AG04450 (cell line): Measurements from ENCODE around the gene SCYGR1. TPM values are rescaled to one million over a fixed set of nuclear protein-coding genes. Genes with fewer than 3 reads are reported as not detected.

Experiments
- CTCF ChIA-PET: fragments of 300-600, 350-600 bp; formaldehyde crosslinking; extraction: SDS; loops from one replicate; lab custom pipeline; 2022; ENCODE audit warnings: antibody characterized with exemption, inconsistent platforms; lab: Charles Lee
- POLR2A ChIA-PET: fragments of 350-600 bp; formaldehyde crosslinking; extraction: SDS; loops from one replicate; lab custom pipeline; 2021; ENCODE audit warnings: antibody characterized with exemption, inconsistent platforms; lab: Yijun Ruan, JAX
- DNase-seq: peaks from one replicate; pipeline ENCODE4 v3.0.0-alpha.2; 2011; ENCODE audit warnings: low read depth, low spot score
- H3K27ac ChIP-seq: one replicate; pipeline ENCODE4 v1.5.1; 2012; ENCODE audit warnings: low read depth, low read length, control low read depth
- H3K27me3 ChIP-seq: one replicate; pipeline ENCODE4 v1.6.0; 2012; ENCODE audit warnings: low read length; ENCODE audit not compliant: control insufficient read depth, insufficient read depth
- H3K4me3 ChIP-seq: 2 replicates; pipeline ENCODE4 v1.5.1; 2011; ENCODE audit warnings: mild to moderate bottlenecking, low read depth, low read length, control low read depth
- H3K9me3 ChIP-seq: 2 replicates; pipeline ENCODE4 v1.5.1; 2012; ENCODE audit warnings: low read length; ENCODE audit not compliant: control insufficient read depth, insufficient read depth
- polyA plus RNA-seq: library from polyadenylated mRNA; depleted of rRNA; stranded (reverse); fragments of >200 nt; gene quantifications from 2 replicates; pipeline ENCODE4 v1.2.3, GENCODE V29; 2011
- TF ChIP-seq, protein P1 (sequence below): IDR thresholded peaks from 2 replicates; pipeline ENCODE4 v1.5.1; 2011; ENCODE audit warnings: low read depth, low read length, control low read depth, inconsistent platforms

The SCYGR1 gene
- polyA plus RNA-seq, 1 experiment, result not detected

DNA sequence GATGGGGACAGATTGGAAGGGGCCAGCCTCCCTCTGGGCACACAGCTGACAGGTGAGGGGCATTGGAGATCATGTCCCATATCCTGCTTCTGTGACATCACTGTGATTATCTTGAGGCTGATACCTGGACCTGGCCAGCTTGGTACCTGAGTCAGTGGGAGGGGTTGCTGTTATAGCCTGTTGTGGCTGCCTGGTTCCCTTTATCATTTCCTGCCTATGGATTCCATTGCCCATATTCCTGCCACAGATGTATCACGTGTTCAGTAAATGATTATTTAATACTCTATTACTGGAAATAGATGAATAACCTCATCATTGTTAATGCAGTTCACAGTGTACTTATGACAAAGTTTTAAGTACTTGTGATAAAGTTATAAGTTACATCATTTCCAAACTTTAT lies 7.8 kb upstream of the SCYGR1 start:
- DNase-seq, result no peak
- TF ChIP-seq, protein P1, sequence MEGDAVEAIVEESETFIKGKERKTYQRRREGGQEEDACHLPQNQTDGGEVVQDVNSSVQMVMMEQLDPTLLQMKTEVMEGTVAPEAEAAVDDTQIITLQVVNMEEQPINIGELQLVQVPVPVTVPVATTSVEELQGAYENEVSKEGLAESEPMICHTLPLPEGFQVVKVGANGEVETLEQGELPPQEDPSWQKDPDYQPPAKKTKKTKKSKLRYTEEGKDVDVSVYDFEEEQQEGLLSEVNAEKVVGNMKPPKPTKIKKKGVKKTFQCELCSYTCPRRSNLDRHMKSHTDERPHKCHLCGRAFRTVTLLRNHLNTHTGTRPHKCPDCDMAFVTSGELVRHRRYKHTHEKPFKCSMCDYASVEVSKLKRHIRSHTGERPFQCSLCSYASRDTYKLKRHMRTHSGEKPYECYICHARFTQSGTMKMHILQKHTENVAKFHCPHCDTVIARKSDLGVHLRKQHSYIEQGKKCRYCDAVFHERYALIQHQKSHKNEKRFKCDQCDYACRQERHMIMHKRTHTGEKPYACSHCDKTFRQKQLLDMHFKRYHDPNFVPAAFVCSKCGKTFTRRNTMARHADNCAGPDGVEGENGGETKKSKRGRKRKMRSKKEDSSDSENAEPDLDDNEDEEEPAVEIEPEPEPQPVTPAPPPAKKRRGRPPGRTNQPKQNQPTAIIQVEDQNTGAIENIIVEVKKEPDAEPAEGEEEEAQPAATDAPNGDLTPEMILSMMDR, result no peak
- H3K9me3 ChIP-seq, result no peaks in the 10 kb centered on the region
- ChIA-PET CTCF (interaction anchor here (4.2 kb wide), 1 partner anchor 10 kb away, joined by 26 read pairs; no protein-coding TSS in a partner anchor), POLR2A (no interaction called here)
- H3K27ac ChIP-seq, result no peak overlapping the region
- H3K4me3 ChIP-seq, result no peak overlapping the region
- H3K27me3 ChIP-seq, result no peaks in the 10 kb centered on the region

DNA sequence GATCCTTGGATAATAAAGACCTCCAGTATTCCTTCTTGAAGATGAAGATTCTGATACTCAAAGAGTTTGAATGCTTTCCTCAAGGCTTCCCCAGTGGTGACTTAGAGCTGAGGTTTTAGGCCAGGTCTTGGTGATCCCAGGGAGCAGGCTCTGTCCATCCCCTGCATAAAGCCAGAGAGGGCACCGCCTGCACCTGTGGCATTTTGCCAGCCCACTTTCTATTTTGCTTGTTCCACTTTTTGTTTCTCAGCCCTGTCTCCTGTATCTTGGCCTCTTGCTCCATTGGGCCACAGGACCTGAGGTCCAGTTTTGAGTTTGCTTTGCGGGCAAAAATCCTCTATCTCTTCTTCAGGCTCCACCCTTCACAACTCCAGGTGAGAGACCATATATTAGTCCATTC lies 6.7 kb upstream of the SCYGR1 start:
- H3K27me3 ChIP-seq, result no peaks in the 10 kb centered on the region
- TF ChIP-seq, protein P1, result no peak
- ChIA-PET CTCF (interaction anchor here (1.2 to 4.2 kb wide), 3 partner anchors 11 to 85 kb away, joined by 3 to 29 read pairs (median 26); partner anchors contain the start of gene TM4SF20), POLR2A (no interaction called here)
- H3K4me3 ChIP-seq, result no peak overlapping the region
- H3K27ac ChIP-seq, result no peak overlapping the region
- no peaks in the 10 kb centered on the region for H3K9me3 ChIP-seq
- DNase-seq, result no peak

DNA sequence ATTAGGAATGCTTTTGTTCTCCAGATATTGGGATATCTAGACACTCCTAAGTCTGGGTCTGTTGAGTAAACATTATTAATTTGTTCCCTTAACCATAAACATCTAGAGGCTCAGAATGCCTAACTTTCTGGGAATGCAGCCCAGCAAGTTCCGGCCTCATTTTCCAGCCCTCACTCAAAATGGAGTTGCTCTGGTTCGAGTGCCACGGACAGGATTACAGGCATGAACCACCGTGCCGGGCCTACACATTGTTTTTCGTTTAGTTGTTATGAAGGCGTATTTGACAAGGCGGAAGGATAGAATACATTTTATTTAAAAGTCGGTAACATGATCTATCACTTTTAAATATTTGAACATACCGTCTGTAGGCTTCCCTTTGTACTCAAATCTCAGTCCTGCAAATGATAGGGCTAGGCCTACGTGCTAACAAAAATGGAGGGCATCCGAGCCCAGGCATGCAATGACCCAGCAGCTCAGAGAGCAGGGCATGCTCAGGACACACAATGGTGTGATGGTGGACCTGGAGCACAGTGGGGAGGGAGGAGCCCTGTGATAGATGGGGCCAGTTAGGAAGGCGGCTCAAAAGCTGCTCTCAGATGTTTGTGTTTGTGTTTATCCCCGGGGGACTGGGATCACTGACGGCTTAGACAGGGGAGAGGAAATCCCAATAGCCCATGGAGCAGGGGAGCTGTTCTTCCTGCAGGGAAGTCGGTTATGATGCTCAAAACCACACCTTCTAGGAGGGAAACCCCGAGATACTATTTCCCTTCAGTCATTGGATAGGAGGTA lies 2.9 kb upstream of the SCYGR1 start:
- H3K27ac ChIP-seq, result no peak overlapping the region
- H3K4me3 ChIP-seq, result no peak overlapping the region
- TF ChIP-seq, protein P1, result no peak
- peaks cover 7% of the 10 kb centered on the region for H3K9me3 ChIP-seq
- DNase-seq, result no peak
- POLR2A ChIA-PET, result no interaction called here
- CTCF ChIA-PET, result interaction anchor here (0.9 to 1.4 kb wide), 3 partner anchors 11 to 153 kb away, joined by 3 to 5 read pairs (median 4); partner anchors contain the start of gene TM4SF20
- H3K27me3 ChIP-seq, result no peaks in the 10 kb centered on the region

DNA sequence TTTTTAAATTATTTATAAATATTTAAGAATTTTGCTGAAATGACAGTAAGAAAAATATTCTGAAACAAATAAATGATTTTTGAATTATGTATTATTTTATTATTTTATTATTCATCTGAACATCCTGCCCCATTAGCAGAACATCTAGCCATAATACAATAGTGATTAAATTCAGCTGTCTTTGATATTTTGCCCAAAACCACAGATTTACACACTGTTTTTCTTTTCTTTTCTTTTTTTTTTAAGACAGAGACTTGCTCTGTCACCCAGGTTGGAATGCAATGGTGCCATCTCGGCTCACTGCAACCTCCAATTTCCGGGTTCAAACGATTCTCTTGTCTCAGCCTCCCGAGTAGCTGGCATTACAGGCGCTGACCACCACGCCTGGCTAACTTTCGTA lies 1.9 kb upstream of the SCYGR1 start:
- ChIA-PET CTCF (interaction anchor here (0.9 to 2.5 kb wide), 4 partner anchors 10 to 152 kb away, joined by 3 to 11 read pairs (median 4); partner anchors contain the start of gene TM4SF20), POLR2A (interaction anchor here (0.6 kb wide), 1 partner anchor 13 kb away, joined by 3 read pairs; no protein-coding TSS in a partner anchor)
- Histone ChIP-seq H3K27ac (no peak overlapping the region), H3K27me3 (no peaks in the 10 kb centered on the region), H3K4me3 (no peak overlapping the region), H3K9me3 (peaks cover 7% of the 10 kb centered on the region)
- TF ChIP-seq, protein P1, result no peak
- DNase-seq, result no peak

DNA sequence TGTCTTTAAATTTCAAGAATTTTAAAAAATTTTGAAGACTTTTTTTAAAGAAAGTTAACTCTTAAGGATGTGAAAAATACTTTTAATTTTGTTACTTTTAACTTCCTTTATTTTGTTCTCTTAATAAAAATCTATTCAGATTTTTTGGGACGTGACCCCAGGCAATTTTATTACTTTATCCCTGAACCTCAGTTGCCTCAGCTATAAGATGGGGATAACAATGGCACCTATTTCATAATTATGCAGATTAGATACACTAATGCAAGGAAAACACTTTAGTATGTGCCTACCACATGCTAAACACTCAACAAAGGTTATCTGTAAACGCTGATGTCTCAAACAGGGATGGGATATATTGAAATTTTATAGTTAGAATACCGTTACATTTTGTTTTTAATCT lies 1.5 kb upstream of the SCYGR1 start:
- no peak for DNase-seq
- Histone ChIP-seq H3K9me3 (peaks cover 7% of the 10 kb centered on the region), H3K4me3 (no peak overlapping the region), H3K27me3 (no peaks in the 10 kb centered on the region), H3K27ac (no peak overlapping the region)
- ChIA-PET POLR2A (interaction anchor here (1.5 kb wide), 1 partner anchor 11 kb away, joined by 16 read pairs; no protein-coding TSS in a partner anchor), CTCF (interaction anchor here (0.9 to 2.5 kb wide), 3 partner anchors 10 to 17 kb away, joined by 3 to 11 read pairs (median 4); partner anchors contain the start of gene TM4SF20)
- TF ChIP-seq, protein P1, result no peak
